Hepatocyte (in vitro differentiated cells): ENCODE measurements around the gene DIAPH2. TPM values are rescaled to one million over a fixed set of nuclear protein-coding genes. Genes with fewer than 3 reads are reported as not detected.

Source experiments
- DNase-seq: peaks from one replicate; pipeline ENCODE4 v3.0.0-alpha.2; 2016; ENCODE audit warnings: low spot score
- H2AFZ ChIP-seq: fragments of 200-600 bp; sonication (generic); 2 replicates; pipeline ENCODE4 v1.6.0; 2016; ENCODE audit warnings: antibody characterized with exemption, mild to moderate bottlenecking
- H3K27ac ChIP-seq: fragments of 200-600 bp; sonication (generic); 2 replicates; pipeline ENCODE4 v1.5.1; 2016; ENCODE audit warnings: mild to moderate bottlenecking
- H3K27me3 ChIP-seq: fragments of 200-600 bp; sonication (generic); 2 replicates; pipeline ENCODE4 v1.6.1; 2016
- H3K36me3 ChIP-seq: fragments of 200-600 bp; sonication (generic); replicated peaks from 2 replicates; pipeline ENCODE4 v1.5.1; 2016; ENCODE audit warnings: low read depth; ENCODE audit not compliant: insufficient read depth
- H3K4me1 ChIP-seq: fragments of 200-600 bp; sonication (generic); 2 replicates; pipeline ENCODE4 v1.5.1; 2016; ENCODE audit warnings: mild to moderate bottlenecking, moderate library complexity; ENCODE audit not compliant: insufficient read depth
- H3K4me2 ChIP-seq: fragments of 200-600 bp; sonication (generic); 2 replicates; pipeline ENCODE4 v1.6.0; 2016
- H3K4me3 ChIP-seq: fragments of 200-600 bp; sonication (generic); 2 replicates; pipeline ENCODE4 v1.5.1; 2016; ENCODE audit warnings: mild to moderate bottlenecking
- H3K79me2 ChIP-seq: fragments of 200-600 bp; sonication (generic); 2 replicates; pipeline ENCODE4 v1.6.0; 2017; ENCODE audit warnings: mild to moderate bottlenecking
- H3K9me2 ChIP-seq: fragments of 200-600 bp; sonication (generic); replicated peaks from 2 replicates; pipeline ENCODE4 v1.6.0; 2017; ENCODE audit warnings: mild to moderate bottlenecking; ENCODE audit not compliant: insufficient read depth
- H3K9me3 ChIP-seq: fragments of 200-600 bp; sonication (generic); 2 replicates; pipeline ENCODE4 v1.5.1; 2016; ENCODE audit warnings: low read depth, mild to moderate bottlenecking
- H4K20me1 ChIP-seq: fragments of 200-600 bp; sonication (generic); 2 replicates; pipeline ENCODE4 v1.6.0; 2016; ENCODE audit warnings: mild to moderate bottlenecking; ENCODE audit not compliant: insufficient read depth, poor library complexity, severe bottlenecking
- CTCF ChIP-seq: fragments of 200-600 bp; sonication (generic); IDR thresholded peaks from 2 replicates; pipeline ENCODE4 v1.5.1; 2016; ENCODE audit warnings: antibody characterized with exemption, mild to moderate bottlenecking; ENCODE audit not compliant: poor library complexity
- EZH2 ChIP-seq: fragments of 200-600 bp; sonication (generic); IDR thresholded peaks from 2 replicates; pipeline ENCODE4 v1.6.1; 2016; ENCODE audit warnings: antibody characterized with exemption, mild to moderate bottlenecking, borderline replicate concordance
- EZH2phosphoT487 ChIP-seq: fragments of 200-600 bp; sonication (generic); IDR thresholded peaks from one replicate; pipeline ENCODE4 v1.6.1; 2018; ENCODE audit warnings: antibody characterized with exemption, mild to moderate bottlenecking, low read depth, moderate library complexity; ENCODE audit not compliant: unreplicated experiment, severe bottlenecking
- WGBS: methylation state at CpG from one replicate; pipeline ENCODE4 v1.1.6; 2016; ENCODE audit warnings: low lambda C conversion rate; ENCODE audit errors: missing lambda C conversion rate; 5-methylcytosine and 5-hydroxymethylcytosine counted together
- polyA plus RNA-seq: library from polyadenylated mRNA; unstranded; fragments of >200 nt; fragmentation: Nextera tagmentation; extraction: Ambion mirVana; gene quantifications from 2 replicates; pipeline ENCODE4 v1.2.1, GENCODE V29; 2016
- total RNA-seq: library from RNA; depleted of rRNA; stranded (reverse); fragments of >200 nt; gene quantifications from 2 replicates; pipeline ENCODE4 v1.2.3, GENCODE V29; 2014

DIAPH2 gene
- total and polyA plus RNA-seq, 2 experiments from 2014 or later: 14.8 to 32.4 TPM

- no peaks in the 10 kb centered on the region for H3K9me3 ChIP-seq
- no peak for DNase-seq
- no peaks in the 10 kb centered on the region for H3K79me2 ChIP-seq
- H2AFZ ChIP-seq: no peak overlapping the region
- TF ChIP-seq EZH2phosphoT487: no peak
- no peak for TF ChIP-seq EZH2
- TF ChIP-seq CTCF: no peak
- no peak overlapping the region for H3K4me2 ChIP-seq
- H3K36me3 ChIP-seq: no peaks in the 10 kb centered on the region
- no peaks in the 10 kb centered on the region for H4K20me1 ChIP-seq
- no peak overlapping the region for H3K27ac ChIP-seq
- no peak overlapping the region for H3K4me3 ChIP-seq
- no peaks in the 10 kb centered on the region for H3K9me2 ChIP-seq
- H3K4me1 ChIP-seq: no peaks in the 10 kb centered on the region
- H3K27me3 ChIP-seq: no peaks in the 10 kb centered on the region
- 99% methylated on average over 6 of the region's 6 CpGs for WGBS
Observed at GRCh38 chrX:97011540-97011939, 326.9 kb downstream of the DIAPH2 start.

- no peaks in the 10 kb centered on the region for H3K9me3 ChIP-seq
- H3K4me3 ChIP-seq: no peak overlapping the region
- H2AFZ ChIP-seq: no peak overlapping the region
- DNase-seq: no peak
- no peak overlapping the region for H3K27ac ChIP-seq
- H3K27me3 ChIP-seq: no peaks in the 10 kb centered on the region
- no peaks in the 10 kb centered on the region for H3K9me2 ChIP-seq
- TF ChIP-seq EZH2phosphoT487: no peak
- TF ChIP-seq EZH2: no peak
- TF ChIP-seq CTCF: peak; percentile 12
- H3K4me1 ChIP-seq: no peaks in the 10 kb centered on the region
- no peaks in the 10 kb centered on the region for H3K79me2 ChIP-seq
- H4K20me1 ChIP-seq: no peaks in the 10 kb centered on the region
- 82% methylated on average over 2 of the region's 2 CpGs for WGBS
- no peak overlapping the region for H3K4me2 ChIP-seq
- no peaks in the 10 kb centered on the region for H3K36me3 ChIP-seq
Observed at GRCh38 chrX:97016106-97016505, 331.5 kb downstream of the DIAPH2 start.

- Histone ChIP-seq H3K27me3 (no peaks in the 10 kb centered on the region), H2AFZ (no peak overlapping the region), H3K27ac (no peak overlapping the region), H3K4me2 (no peak overlapping the region), H3K4me1 (no peaks in the 10 kb centered on the region), H3K9me3 (no peaks in the 10 kb centered on the region), H3K79me2 (no peaks in the 10 kb centered on the region), H3K9me2 (no peaks in the 10 kb centered on the region), H3K4me3 (no peak overlapping the region), H4K20me1 (no peaks in the 10 kb centered on the region), H3K36me3 (no peaks in the 10 kb centered on the region)
- 95% methylated on average over 3 of the region's 3 CpGs for WGBS
- no peak for TF ChIP-seq CTCF
- no peak for TF ChIP-seq EZH2
- no peak for TF ChIP-seq EZH2phosphoT487
- no peak for DNase-seq
Observed at GRCh38 chrX:97021680-97022079, 337.0 kb downstream of the DIAPH2 start.

GRCh38 chrX:97026406-97026805 is 341.8 kb downstream of the DIAPH2 start:
- WGBS: 47% methylated on average over 2 of the region's 2 CpGs
- Histone ChIP-seq H3K4me3 (no peak overlapping the region), H3K4me2 (no peak overlapping the region), H3K9me2 (no peaks in the 10 kb centered on the region), H3K79me2 (no peaks in the 10 kb centered on the region), H4K20me1 (no peaks in the 10 kb centered on the region), H3K27ac (no peak overlapping the region), H3K4me1 (no peaks in the 10 kb centered on the region), H3K27me3 (no peaks in the 10 kb centered on the region), H3K36me3 (no peaks in the 10 kb centered on the region), H3K9me3 (no peaks in the 10 kb centered on the region), H2AFZ (no peak overlapping the region)
- peak; percentile 21 for DNase-seq
- TF ChIP-seq EZH2 (no peak), EZH2phosphoT487 (no peak), CTCF (peak; percentile 37)
